Measurements from ENCODE around the gene UVRAG.
"Not testable (repeated sequence)": the region's sequence is repeated elsewhere in the genome, so short reads cannot be mapped to it uniquely, and the experiment has no call there.

The UVRAG gene

DNA sequence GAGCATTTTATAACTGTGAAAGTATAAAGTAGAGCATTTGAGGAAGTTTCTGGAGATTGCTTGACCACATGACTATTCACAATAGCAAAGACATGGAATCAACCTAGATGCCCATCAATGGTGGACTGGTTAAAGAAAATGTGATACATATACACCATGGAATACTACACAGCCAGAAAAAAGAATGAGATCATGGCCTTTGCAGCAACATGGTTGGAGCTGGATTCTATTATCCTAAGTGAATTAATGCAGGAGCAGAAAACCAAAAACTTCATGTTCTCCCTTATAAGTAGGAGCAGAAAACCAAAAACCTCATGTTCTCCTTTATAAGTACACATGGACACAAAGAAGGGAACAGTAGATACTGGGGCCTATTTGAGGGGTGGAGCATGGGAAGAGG, 30.3 kb downstream of the UVRAG start:
- no peak for DNase-seq (ENCODE audit: low spot score)

DNA sequence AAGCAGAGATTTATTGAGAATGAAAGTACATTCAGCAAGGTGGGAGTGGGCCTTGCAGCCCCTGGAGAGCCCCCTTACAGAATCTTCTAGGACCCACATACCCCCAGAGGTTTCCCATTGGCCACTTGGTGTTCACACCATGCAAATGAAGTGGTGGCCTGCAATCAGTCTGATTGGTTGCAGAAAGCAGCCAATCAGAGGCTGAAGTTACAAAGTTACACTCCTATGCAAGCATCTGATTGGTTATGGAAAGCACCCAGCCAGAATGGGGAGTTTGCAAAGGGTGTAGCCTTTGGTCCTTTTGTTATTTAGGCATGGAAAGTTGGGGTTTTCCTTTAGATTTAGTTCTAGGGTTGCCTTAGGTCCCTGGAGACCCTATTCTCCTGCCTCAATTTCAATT, 34.9 kb downstream of the UVRAG start:
- DNase-seq (ENCODE audit: low spot score): no peak

DNA sequence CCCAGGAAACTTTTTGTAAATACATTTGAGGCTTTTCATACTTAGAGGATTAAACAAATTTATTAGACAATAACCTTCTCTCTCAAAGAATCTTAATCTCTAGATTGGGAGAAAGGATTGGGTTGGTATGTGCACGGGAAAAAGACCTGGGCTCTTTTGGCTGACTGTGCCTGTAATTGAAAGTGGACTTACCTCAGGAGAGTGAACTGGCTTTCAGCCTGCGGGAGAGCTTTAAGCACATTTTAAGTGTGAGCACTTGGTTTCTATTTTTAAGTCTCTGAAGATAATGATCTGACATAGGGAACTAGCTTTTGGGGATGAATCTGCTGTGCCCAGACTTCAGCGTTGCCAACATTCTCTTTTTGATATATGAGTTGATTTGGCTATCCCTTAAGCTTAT, 35.8 kb downstream of the UVRAG start:
- DNase-seq (ENCODE audit: low spot score): no peak

DNA sequence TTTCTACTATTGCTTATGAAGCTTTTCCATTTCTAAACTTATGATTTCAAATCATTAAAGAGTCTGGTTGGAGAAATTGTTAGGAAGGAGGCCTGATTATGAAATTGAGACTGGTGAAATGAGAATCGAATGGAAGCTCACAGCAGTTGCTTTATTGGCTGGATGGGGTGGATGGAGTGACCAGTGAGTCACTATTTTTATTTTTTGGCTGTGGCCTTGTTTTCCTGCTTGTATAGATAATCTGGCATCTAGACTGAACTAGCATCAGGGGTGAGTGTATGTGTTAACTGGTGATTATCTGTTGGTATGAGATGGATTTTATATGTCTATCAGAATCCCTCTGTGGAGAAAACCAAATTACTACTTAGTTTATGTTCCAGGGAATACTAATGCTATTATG, 36.2 kb downstream of the UVRAG start:
- DNase-seq (ENCODE audit: low spot score): no peak

DNA sequence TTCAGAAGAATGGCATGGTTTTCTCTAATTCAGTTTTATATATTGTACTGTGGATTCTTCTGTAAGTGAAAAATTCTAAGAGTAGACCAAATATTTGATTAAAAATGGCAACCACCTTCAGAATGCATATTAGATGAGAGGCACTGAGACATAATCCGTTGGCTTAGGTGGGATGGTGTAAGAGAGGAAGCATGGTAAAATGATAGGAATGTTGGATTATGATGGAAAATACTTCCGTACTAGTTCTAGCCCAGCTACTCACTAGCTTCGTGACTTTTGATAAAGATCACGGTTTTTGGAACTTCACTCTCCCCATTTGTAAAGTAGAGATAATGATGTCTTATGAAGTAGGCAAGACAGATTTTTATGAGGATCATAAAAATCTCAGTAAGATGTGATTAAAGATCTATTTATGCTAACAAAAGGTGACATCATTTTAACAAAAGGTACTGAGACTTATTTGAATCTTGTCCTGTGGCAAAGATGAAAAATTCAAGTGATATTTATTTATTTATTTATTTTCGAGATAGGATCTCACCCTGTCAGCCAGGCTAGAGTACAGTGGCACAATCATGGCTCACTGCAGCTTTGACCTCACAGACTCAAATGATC, 37.5 kb downstream of the UVRAG start:
- DNase-seq (ENCODE audit: low spot score): no peak

DNA sequence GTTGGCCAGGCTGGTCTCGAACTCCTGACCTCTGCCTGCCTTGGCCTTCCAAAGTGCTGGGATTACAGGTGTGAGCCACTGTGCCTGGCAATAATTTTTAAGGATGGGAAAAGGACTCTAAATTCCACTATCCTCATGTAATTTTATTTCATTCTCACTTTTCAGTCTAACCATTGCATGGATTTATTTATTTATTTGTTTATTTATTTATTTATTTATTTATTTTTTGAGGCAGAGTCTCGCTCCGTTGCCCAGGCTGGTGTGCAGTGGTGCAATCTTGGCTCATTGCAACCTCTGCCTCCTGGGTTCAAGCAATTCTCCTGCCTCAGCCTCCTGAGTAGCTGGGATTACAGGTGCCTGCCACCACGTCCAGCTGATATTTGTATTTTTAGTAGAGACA, 38.6 kb downstream of the UVRAG start:
- not testable (repeated sequence) for DNase-seq (ENCODE audit: low spot score)

DNA sequence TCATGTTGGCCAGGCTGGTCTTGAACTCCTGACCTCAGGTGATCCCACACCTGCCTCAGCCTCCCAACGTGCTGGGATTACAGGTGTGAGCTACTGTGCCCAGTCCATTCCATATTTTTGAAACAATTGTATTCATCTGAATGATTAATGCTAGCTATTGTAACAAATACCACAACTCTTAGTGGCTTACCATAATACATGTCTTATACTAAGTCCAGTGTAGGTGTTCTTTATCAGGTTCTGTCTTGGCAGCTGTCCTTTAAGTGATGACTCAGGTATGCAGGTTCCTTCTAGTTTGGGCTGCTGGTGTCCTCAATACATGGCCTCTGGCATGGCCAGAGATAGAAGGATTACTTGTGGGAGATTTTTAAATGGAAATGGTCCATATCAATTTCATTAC, 39.0 kb downstream of the UVRAG start:
- DNase-seq (ENCODE audit: low spot score): no peak

DNA sequence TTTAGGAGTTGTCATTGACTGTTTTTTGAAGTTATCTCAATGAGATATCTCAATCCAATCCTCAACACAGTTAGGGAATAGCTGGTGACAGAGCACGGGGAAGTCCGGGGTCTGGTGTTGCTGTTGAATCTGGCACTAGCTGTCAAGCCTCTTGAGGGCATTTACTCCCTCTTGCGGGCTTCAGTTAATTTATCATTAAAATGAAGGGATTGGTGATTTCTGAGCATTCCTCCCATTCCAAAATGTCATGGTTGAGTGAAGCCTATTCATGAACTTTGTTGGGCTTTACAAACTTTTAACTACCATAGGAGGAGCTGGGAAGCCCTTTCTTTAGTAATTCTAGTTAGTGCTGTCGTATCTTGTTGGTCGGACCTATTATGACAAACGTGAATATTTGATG, 40.2 kb downstream of the UVRAG start:
- no peak for DNase-seq (ENCODE audit: low spot score)

DNA sequence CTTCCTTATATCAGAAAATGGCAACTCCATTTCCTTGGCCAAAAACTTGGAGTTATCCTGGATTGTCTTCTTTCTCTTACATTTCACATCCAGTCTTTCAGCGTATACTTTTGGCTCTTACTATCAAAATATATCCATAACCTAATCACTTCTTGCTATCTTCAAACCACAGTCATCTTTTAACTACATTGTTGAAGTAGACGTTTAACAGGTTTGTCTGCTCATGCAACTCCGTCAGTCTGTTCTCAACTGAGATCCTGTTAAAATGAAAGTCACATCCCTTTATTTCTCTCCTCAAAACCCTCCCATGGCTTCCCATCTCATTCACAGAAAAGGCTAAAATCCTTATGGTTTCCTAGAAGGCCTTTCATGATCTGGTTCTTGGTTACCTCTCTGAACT, 41.9 kb downstream of the UVRAG start:
- no peak for DNase-seq (ENCODE audit: low spot score)

DNA sequence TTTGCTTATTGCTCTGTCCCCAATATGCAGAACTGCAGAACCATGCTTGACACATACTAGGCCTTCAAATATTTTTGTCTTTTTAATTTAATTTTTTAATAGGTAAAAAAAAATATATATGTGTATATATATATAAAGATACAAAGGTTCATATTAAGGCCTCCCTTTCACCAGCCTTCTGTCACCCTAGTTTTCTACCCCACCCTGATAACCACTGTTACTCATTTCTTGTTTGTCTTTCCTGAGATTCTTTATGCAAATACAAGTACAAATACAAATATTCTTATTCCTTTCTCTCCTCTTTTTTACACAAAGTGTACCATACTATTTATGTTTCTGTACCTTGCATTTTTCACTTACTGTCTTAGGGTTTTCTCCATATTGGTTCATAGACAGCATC, 43.0 kb downstream of the UVRAG start:
- no peak for DNase-seq (ENCODE audit: low spot score)

DNA sequence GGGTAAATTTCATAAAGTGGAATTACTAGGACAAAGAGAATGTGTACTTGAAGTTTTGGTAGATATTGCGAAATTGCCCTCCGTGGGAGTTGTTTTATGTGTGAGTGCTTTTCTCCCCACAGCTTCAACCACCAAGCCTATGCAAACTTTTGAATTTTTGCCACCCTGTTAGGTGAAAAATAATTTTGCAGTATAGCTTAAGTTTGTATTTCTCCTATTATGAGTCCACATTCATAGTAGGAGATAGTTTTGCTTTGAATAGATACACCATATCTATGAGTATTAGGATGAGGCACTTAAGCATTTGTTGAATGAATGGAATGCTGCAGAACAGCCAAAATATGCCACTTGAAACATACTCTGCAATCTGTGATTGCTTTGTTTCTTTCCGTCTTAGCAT, 43.6 kb downstream of the UVRAG start:
- no peak for DNase-seq (ENCODE audit: low spot score)

DNA sequence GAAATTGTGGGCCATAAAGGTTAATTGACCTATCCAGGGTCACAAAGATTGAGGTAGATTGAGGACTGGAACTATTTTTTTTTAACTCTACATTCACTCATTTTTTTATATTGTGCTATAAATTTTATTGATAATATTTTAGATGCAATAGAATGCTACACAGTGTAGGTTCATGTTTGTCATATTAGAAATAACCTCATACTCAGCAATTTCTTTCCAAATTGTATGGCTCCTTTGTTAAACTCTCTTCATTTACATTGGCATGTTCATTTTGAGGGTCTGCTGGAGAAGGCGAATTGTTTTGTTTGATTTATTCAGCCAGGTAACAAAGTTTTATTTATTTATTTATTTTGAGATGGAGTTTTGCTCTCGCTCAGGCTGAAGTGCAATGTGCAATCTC, 44.6 kb downstream of the UVRAG start:
- DNase-seq (ENCODE audit: low spot score): no peak

DNA sequence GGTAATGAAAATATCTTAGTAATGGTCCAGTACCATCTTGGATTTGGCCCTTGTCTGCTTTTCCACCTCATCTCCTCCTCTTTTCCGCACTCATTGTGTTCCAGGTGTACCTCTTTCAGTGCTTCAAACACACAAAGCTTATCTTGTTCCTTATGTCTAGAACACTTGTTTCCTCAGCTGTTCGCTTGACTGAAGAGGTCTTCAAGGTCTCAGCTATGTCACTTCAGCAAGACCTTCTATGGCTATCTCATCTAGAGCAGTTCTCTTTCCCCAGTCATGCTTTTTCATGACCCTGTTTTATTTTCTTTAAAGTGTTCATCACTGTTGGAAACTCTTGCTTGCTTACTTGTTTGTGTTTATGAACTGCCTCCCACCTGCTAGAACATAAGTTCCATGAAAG, 47.4 kb downstream of the UVRAG start:
- no peak for DNase-seq (ENCODE audit: low spot score)

DNA sequence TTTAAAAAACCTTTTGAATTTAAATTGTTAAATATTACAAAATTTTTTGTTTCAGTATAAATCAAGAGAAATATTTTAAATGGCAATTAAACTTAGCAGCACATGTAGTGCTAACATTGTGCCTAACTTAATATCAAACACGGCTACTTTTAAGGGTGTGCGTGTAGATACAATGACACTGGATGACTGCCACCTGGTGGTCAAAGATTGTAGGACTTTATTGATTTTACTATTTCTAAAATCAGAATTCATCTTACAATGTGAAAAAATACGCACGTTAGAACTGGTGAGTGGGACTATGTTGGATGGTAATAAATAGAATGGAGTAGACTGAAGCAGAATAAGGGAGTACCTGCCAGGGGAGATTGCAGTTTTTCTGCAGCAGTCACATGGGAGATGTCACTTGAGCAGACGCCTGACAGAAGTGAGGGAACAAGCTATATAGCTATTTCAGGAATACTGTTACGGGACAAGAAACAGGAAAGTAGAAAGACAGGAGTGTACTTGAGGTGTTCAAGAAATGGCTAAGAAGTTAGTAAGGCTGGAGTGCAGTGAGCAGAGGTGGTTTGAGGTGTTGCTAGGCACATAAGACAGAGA, 52.9 kb downstream of the UVRAG start:
- peak; percentile 58 for DNase-seq (ENCODE audit: low spot score)

DNA sequence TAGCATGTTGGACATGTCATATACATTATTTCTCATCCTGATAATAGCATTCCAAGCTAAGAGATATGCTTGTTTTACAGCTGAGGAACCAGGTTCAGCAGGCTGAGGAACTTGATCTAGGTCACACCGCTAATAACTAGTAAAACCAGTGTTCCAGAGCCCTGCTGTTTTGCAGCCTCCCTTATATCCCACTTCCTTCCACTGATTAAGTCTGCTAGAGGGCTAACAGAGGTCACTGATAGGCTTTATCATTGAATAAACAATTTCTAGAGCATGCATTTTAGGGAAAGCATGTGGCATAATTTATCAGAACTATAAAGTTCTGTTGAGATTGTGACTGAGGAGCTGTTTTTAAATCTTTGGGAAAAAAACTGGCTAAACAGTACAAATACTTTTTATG, 54.0 kb downstream of the UVRAG start:
- DNase-seq (ENCODE audit: low spot score): no peak

DNA sequence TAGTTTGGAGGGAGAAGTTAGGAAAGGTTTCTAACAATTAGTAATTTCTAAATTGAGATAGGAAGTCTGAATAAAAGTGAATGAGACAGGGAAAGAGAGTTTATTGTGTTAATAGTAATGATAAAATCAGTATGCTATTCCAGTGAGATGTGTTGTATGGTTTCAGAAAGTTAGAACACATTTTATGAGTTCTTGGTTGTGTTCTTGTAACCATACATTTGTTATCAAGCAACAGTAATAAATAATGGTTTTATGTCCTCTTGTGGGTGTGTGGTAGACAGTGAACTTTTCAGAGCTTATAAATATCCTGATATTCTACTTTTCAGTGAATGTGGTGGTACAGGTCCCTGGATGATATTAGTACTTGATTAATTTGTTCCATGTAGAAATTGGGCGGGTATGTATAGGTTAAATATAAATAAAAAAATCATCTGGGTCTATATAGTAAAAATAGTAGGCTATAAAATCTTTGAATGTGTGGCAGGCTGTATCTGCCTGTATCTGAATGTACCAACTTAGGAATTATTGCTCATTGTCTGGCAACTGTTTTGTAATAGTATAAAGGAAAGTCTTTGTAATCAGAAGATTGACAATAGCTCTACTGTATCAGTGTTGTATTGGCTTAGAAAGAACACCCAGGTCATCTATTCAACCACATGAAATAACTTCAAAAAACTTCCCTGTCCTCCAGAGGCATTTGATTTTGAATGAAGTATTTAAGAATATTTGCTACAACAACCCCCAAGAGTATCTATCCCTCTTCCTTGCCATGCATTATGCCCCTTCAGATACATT, 54.8 kb downstream of the UVRAG start:
- DNase-seq (ENCODE audit: low spot score): no peak

DNA sequence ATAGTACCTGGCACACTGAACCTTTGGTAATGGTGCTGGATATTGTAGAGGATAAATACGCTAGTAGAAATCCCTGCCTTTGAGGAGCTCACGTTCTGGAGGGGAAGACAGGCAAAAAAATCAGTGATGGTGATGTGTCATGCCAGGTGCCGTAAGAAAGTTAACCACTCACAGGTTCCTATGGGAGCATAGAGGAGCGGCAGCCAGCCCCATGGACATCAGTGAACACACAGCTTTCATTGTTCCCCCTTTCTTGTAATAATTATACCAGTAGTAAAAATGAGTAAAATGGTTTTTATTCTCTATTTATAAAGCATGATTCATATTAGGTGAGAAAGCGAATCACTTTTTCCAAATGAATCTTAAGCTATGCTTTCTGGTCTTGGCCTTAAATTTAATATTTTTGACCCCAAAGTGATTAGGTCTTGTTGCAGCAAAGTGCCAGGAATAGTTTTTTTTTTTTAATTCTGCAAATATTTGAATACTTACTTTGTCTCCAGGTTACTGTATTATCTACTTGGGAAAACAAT, 57.9 kb downstream of the UVRAG start:
- DNase-seq (ENCODE audit: low spot score): no peak

DNA sequence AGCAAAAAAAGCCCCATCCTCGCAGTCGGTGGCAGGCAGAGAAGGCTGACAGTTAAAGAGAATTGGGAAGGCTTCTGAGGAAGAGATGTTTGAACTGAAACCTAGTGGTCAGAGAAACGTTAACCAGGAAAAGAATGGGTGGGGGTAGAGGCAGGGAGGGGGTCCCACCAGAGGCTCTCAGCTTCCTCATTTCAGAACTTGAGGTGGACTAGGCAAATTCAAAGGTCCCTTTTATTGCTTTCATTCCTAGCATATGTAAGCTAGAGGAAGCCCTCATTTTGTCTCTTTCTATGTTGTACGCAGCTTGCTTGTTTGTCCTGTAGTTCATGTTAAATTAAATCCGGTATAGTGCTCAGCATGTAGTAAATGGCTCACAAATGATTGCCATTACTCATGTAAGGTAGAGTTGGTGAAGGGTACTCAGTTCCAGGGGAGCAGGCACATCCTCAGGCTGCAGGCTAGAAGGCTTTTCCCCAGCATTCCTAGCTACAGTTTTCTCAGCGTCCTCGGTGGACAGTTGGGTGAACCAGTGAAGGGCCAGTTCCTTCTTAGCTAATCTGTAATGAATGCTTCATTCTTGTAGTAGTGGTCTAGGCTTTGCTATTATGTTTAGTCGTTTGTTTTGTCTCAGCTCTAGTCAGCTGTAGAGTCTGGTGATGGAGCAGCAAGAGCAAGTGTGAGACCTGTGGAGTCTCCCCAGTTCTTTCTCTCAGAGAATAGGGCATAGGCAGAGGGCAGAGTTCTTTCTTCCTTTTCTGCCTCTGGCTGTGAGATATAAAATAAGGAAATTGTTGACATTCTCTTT, 58.6 kb downstream of the UVRAG start:
- peak; percentile 54 for DNase-seq (ENCODE audit: low spot score)

DNA sequence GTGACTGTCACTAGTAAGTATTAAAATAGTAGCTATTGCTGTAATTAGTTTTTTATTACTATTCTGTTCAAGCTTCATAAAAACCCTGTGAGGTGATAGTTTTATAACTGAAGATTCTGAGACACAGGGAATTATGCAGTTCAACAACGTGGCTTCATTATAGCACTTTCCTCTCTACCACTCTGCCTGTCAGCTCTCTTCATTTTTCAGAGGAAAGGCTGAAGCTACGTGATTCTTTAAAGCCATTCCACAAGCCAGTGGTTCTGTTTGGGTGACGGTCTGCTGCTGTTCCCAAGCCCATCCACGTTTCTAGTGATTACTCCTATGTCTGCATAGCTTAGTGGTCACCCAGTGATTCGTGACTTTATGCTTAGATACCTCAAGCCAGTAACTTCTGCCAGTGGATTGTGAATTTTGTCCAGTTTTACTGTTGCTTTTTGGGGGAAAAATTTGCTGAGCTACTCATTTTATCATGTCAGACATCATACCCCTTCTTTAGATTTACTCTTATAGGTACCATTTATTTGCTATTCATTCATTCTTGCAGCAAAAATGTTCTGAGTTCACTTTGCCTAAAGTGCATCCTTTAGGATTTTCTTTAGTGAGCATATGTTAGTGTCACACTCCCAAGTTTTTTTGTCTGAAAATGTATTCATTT, 59.8 kb downstream of the UVRAG start:
- no peak for DNase-seq (ENCODE audit: low spot score)

DNA sequence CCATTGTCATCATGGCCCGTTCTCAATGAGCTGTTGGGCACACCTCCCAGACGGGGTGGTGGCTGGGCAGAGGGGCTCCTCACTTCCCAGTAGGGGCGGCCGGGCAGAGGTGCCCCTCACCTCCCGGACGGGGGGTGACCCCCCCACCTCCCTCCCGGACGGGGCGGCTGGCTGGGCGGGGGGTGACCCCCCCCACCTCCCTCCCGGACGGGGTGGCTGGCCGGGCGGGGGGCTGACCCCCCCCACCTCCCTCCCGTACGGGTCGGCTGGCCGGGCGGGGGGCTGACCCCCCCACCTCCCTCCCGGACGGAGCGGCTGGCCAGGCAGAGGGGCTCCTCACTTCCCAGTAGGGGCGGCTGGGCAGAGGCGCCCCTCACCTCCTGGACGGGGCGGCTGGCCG, 62.3 kb downstream of the UVRAG start:
- not testable (repeated sequence) for DNase-seq (ENCODE audit: low spot score)

DNA sequence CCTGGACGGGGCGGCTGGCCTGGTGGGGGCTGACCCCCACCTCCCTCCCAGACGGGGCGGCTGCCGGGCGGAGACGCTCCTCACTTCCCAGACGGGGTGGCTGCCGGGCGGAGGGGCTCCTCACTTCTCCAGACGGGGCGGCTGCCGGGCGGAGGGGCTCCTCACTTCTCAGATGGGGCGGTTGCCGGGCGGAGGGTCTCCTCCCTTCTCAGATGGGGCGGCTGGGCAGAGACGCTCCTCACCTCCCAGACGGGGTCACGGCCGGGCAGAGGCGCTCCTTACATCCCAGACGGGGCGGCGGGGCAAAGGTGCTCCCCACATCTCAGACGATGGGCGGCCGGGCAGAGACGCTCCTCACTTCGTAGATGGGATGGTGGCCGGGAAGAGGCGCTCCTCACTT, 62.9 kb downstream of the UVRAG start:
- not testable (repeated sequence) for DNase-seq (ENCODE audit: low spot score)

DNA sequence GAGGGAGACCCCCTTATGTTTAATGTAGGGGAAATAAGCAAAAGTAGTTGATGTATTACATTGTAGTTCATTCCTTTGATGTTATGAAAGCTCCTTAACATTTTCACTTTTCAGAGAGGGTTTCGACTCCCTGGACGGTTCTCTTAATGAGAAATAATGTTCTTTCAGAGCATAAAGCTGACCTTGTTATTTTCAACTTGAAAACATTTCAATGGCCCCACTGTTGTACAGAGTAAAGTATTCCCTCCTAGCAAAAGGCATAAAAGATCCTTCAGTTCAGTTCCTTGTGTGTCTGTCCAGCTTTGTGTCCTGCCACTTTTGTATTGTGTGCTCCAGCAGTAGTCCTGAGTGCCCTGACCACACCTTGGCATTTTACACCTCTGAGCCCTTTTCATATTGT, 63.9 kb downstream of the UVRAG start:
- DNase-seq (ENCODE audit: low spot score): no peak

Data from germinal center (tissue), 1 donor.